Parathyroid adenoma (tissue), 2 donors: ENCODE measurements around the gene DEPDC4.

Experiments
- H2AFZ ChIP-seq: fragments of 300-600 bp; sonication (generic); one replicate; pipeline ENCODE4 v1.7.0; 2017; ENCODE audit warnings: antibody characterized with exemption, mild to moderate bottlenecking
- H3K27ac ChIP-seq: fragments of 300-600 bp; sonication (generic); one replicate; pipeline ENCODE4 v1.7.0; 2017
- H3K27me3 ChIP-seq: fragments of 300-600 bp; sonication (generic); one replicate; pipeline ENCODE4 v1.7.0; 2017; ENCODE audit warnings: low read length; ENCODE audit not compliant: control insufficient read depth, insufficient read depth
- H3K36me3 ChIP-seq: fragments of 300-600 bp; sonication (generic); one replicate; pipeline ENCODE4 v1.7.0; 2017; ENCODE audit warnings: low read length; ENCODE audit not compliant: control insufficient read depth, insufficient read depth
- H3K4me1 ChIP-seq: fragments of 300-600 bp; sonication (generic); one replicate; pipeline ENCODE4 v1.7.0; 2017; ENCODE audit warnings: control low read depth
- H3K4me2 ChIP-seq: fragments of 300-600 bp; sonication (generic); one replicate; pipeline ENCODE4 v1.7.0; 2017; ENCODE audit warnings: low read length
- H3K4me3 ChIP-seq: fragments of 300-600 bp; sonication (generic); one replicate; pipeline ENCODE4 v1.7.0; 2017; ENCODE audit warnings: low read depth, low read length
- H3K79me2 ChIP-seq: fragments of 300-600 bp; sonication (generic); one replicate; pipeline ENCODE4 v1.7.0; 2017; ENCODE audit warnings: control low read depth
- H3K9ac ChIP-seq: fragments of 300-600 bp; sonication (generic); one replicate; pipeline ENCODE4 v1.7.0; 2017; ENCODE audit warnings: mild to moderate bottlenecking
- H3K9me3 ChIP-seq: fragments of 300-600 bp; sonication (generic); one replicate; pipeline ENCODE4 v1.7.0; 2017; ENCODE audit warnings: low read length; ENCODE audit not compliant: control insufficient read depth
- CTCF ChIP-seq: fragments of 300-600 bp; sonication (generic); IDR thresholded peaks from one replicate; pipeline ENCODE4 v1.7.0; 2017; ENCODE audit warnings: antibody characterized with exemption, mild to moderate bottlenecking
- donor health status: primary hyperparathyroidism.

Gene DEPDC4

GRCh38 chr12:100213016-100213891 is 53.6 kb downstream of the DEPDC4 start:
- Histone ChIP-seq H3K4me2 (no peak overlapping the region), H3K27ac (no peak overlapping the region), H3K79me2 (no peaks in the 10 kb centered on the region), H3K36me3 (no peaks in the 10 kb centered on the region), H3K4me1 (no peaks in the 10 kb centered on the region), H3K4me3 (no peak overlapping the region), H3K27me3 (no peaks in the 10 kb centered on the region), H3K9me3 (no peaks in the 10 kb centered on the region), H2AFZ (no peak overlapping the region), H3K9ac (no peak overlapping the region)
- no peak for TF ChIP-seq CTCF

GRCh38 chr12:100211698-100212097 is 55.2 kb downstream of the DEPDC4 start:
- no peak for TF ChIP-seq CTCF
- no peaks in the 10 kb centered on the region for H3K9me3 ChIP-seq
- H3K36me3 ChIP-seq = no peaks in the 10 kb centered on the region
- no peak overlapping the region for H3K27ac ChIP-seq
- H2AFZ ChIP-seq = no peak overlapping the region
- no peak overlapping the region for H3K4me2 ChIP-seq
- H3K4me3 ChIP-seq = no peak overlapping the region
- no peaks in the 10 kb centered on the region for H3K4me1 ChIP-seq
- H3K9ac ChIP-seq = no peak overlapping the region
- no peaks in the 10 kb centered on the region for H3K27me3 ChIP-seq
- H3K79me2 ChIP-seq = no peaks in the 10 kb centered on the region

GRCh38 chr12:100208834-100209233 is 58.0 kb downstream of the DEPDC4 start:
- no peak overlapping the region for H3K27ac ChIP-seq
- no peak for TF ChIP-seq CTCF
- no peaks in the 10 kb centered on the region for H3K36me3 ChIP-seq
- H3K27me3 ChIP-seq = no peaks in the 10 kb centered on the region
- no peak overlapping the region for H2AFZ ChIP-seq
- H3K4me3 ChIP-seq = no peak overlapping the region
- no peak overlapping the region for H3K9ac ChIP-seq
- no peaks in the 10 kb centered on the region for H3K9me3 ChIP-seq
- no peak overlapping the region for H3K4me2 ChIP-seq
- no peaks in the 10 kb centered on the region for H3K4me1 ChIP-seq
- no peaks in the 10 kb centered on the region for H3K79me2 ChIP-seq

- Histone ChIP-seq H3K27me3 (no peaks in the 10 kb centered on the region), H3K27ac (no peak overlapping the region), H3K79me2 (peaks cover 4% of the 10 kb centered on the region), H3K9ac (no peak overlapping the region), H3K36me3 (no peaks in the 10 kb centered on the region), H3K9me3 (no peaks in the 10 kb centered on the region), H3K4me1 (no peaks in the 10 kb centered on the region), H3K4me3 (no peak overlapping the region), H2AFZ (no peak overlapping the region), H3K4me2 (no peak overlapping the region)
- no peak for TF ChIP-seq CTCF
Measured at GRCh38 chr12:100207311-100207710, 59.6 kb downstream of the DEPDC4 start.
